ENCODE results near the gene SNU13.
A peak's percentile ranks its signal among the peaks of the same experiment; 100 is the strongest.
"Not testable (repeated sequence)": the region's sequence is repeated elsewhere in the genome, so short reads cannot be mapped to it uniquely, and the experiment has no call there.

SNU13 gene

GRCh38 chr22:41638124-41638523 is 50.5 kb downstream of the SNU13 start:
- H3K4me3 ChIP-seq (ENCODE audit: low read depth, low read length): no peak overlapping the region
- TF ChIP-seq CTCF (IDR thresholded peaks at IDR 0.05; ENCODE audit: low read depth, low read length, missing control alignments): no peak
- in situ Hi-C loops (cut with HindIII; ENCODE audit: low sequenced_read_pairs): no loop called here
- no peak for DNase-seq (ENCODE audit: low read depth)

GRCh38 chr22:41637623-41638022 is 51.0 kb downstream of the SNU13 start:
- in situ Hi-C loops (cut with HindIII; ENCODE audit: low sequenced_read_pairs); H3K4me3 ChIP-seq (ENCODE audit: low read depth, low read length); DNase-seq (ENCODE audit: low read depth): not testable (repeated sequence)

- in situ Hi-C loops (cut with HindIII; ENCODE audit: low sequenced_read_pairs): no loop called here
- peak; percentile 12 for DNase-seq (ENCODE audit: low read depth)
- TF ChIP-seq CTCF (IDR thresholded peaks at IDR 0.05; ENCODE audit: low read depth, low read length, missing control alignments): no peak
- no peak overlapping the region for H3K4me3 ChIP-seq (ENCODE audit: low read depth, low read length)
These were observed 52.2 kb downstream of the SNU13 start for GRCh38 chr22:41636467-41636866.

GRCh38 chr22:41634610-41635009 is 54.1 kb downstream of the SNU13 start:
- DNase-seq (ENCODE audit: low read depth); H3K4me3 ChIP-seq (ENCODE audit: low read depth, low read length); in situ Hi-C loops (cut with HindIII; ENCODE audit: low sequenced_read_pairs): not testable (repeated sequence)

- DNase-seq (ENCODE audit: low read depth); H3K4me3 ChIP-seq (ENCODE audit: low read depth, low read length); in situ Hi-C loops (cut with HindIII; ENCODE audit: low sequenced_read_pairs): not testable (repeated sequence)
These were observed 57.1 kb downstream of the SNU13 start for GRCh38 chr22:41631615-41632014.

GRCh38 chr22:41631115-41631514 is 57.6 kb downstream of the SNU13 start:
- H3K4me3 ChIP-seq (ENCODE audit: low read depth, low read length); in situ Hi-C loops (cut with HindIII; ENCODE audit: low sequenced_read_pairs); DNase-seq (ENCODE audit: low read depth): not testable (repeated sequence)

- TF ChIP-seq CTCF (IDR thresholded peaks at IDR 0.05; ENCODE audit: low read depth, low read length, missing control alignments): no peak
- in situ Hi-C loops (cut with HindIII; ENCODE audit: low sequenced_read_pairs): no loop called here
These were observed 63.1 kb downstream of the SNU13 start for GRCh38 chr22:41625577-41625976.

More at GRCh38 chr22:41625577-41625976, 63.1 kb downstream of the SNU13 start:
- H3K4me3 ChIP-seq (ENCODE audit: low read depth, low read length): no peak overlapping the region
- no peak for DNase-seq (ENCODE audit: low read depth)

All from astrocyte of the cerebellum (primary cell).